NCI-H524 (cell line): ENCODE measurements around the gene CUBN.
A peak's percentile ranks its signal among the peaks of the same experiment; 100 is the strongest.

Experiments
- DNase-seq, 2 experiments: peaks; one replicate each; lab custom pipeline; 2025; lab: John Stamatoyannopoulos, UW

The CUBN gene

GRCh38 chr10:17010363-17011145 lies 119.1 kb downstream of the CUBN start:
- DNase-seq, result no peak

- DNase-seq, result no peak
These were observed 120.4 kb downstream of the CUBN start for GRCh38 chr10:17009212-17009700.

GRCh38 chr10:17007418-17007770 lies 122.2 kb downstream of the CUBN start:
- no peak for DNase-seq

- DNase-seq, result no peak
These were observed 122.8 kb downstream of the CUBN start for GRCh38 chr10:17006631-17007417.

- DNase-seq, result no peak
These were observed 123.7 kb downstream of the CUBN start for GRCh38 chr10:17005621-17006566.

GRCh38 chr10:17004801-17005380 lies 124.7 kb downstream of the CUBN start:
- no peak for DNase-seq

- DNase-seq, result peak in 1 of 2 experiments; percentile 39
These were observed 125.8 kb downstream of the CUBN start for GRCh38 chr10:17003651-17004286.

- DNase-seq, result no peak
These were observed 126.5 kb downstream of the CUBN start for GRCh38 chr10:17003151-17003550.

GRCh38 chr10:17001961-17002749 lies 127.5 kb downstream of the CUBN start:
- no peak for DNase-seq

GRCh38 chr10:17001297-17001744 lies 128.3 kb downstream of the CUBN start:
- DNase-seq, result no peak

GRCh38 chr10:16999665-17000451 lies 129.8 kb downstream of the CUBN start:
- no peak for DNase-seq

GRCh38 chr10:16996530-16996964 lies 133.1 kb downstream of the CUBN start:
- DNase-seq, result no peak

GRCh38 chr10:16995867-16996529 lies 133.6 kb downstream of the CUBN start:
- no peak for DNase-seq

GRCh38 chr10:16993186-16993585 lies 136.4 kb downstream of the CUBN start:
- no peak for DNase-seq

GRCh38 chr10:16992611-16993119 lies 136.9 kb downstream of the CUBN start:
- no peak for DNase-seq

GRCh38 chr10:16991011-16991410 lies 138.6 kb downstream of the CUBN start:
- no peak for DNase-seq

- no peak for DNase-seq
These were observed 139.8 kb downstream of the CUBN start for GRCh38 chr10:16989826-16990293.

GRCh38 chr10:16988900-16989299 lies 140.7 kb downstream of the CUBN start:
- DNase-seq, result no peak
